COLO829 (cell line): ENCODE data around the gene MINDY3.
"Not testable (repeated sequence)": the region's sequence is repeated elsewhere in the genome, so short reads cannot be mapped to it uniquely, and the experiment has no call there.

ENCODE experiments used
- DNase-seq: peaks from one replicate; pipeline ENCODE4 v3.0.0; 2012; ENCODE audit warnings: low spot score

Gene MINDY3

DNA sequence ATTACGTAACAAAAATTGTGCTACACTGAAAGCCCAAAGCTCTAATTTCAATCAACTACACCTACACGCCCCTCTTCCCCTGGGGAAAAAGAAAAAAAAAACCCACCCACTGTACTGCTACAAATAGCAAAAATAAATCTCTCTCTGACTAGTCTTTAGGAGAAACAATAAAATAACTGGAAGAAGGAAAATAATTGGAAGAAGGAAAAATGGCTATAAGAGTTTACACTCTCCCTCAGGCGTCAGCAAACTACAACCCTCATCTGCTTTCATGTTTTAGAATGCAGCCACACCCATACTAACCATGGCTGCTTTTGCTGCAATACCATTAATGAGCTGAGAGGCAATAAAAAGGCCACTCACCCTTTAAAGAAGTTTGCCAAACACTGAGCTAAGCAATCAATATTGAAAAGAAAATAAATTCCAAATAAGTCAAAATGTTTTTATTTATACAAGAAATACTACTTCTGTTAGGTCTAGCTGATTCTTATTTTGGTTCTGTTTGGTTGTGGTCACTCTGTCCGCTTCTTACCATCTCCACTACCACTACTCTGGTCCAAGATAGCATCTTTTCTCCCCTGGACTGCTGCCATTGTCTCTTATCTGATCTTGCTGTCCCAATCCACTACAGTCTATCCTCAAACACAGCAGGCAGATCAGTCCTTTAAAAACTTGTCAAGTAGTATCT, 3.8 kb downstream of the MINDY3 start:
- DNase-seq = no peak

DNA sequence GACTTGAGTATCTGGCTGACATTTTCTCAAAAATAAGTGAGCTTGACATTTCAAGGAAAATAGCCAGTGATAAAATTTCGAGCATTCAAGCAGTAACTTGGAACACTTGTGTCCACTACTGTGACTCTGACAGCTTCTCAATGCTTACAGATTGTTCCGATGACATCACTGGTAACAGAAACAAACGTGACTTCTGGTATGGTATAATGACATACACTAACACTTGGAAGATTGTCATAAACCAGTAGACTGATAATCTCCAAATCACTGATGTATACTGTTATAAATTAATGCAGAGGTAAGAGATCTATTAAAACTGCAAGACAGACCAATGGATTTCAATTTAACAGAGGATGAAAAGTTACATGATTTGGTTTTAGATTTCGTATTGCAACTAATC, 6.5 kb downstream of the MINDY3 start:
- DNase-seq = no peak

DNA sequence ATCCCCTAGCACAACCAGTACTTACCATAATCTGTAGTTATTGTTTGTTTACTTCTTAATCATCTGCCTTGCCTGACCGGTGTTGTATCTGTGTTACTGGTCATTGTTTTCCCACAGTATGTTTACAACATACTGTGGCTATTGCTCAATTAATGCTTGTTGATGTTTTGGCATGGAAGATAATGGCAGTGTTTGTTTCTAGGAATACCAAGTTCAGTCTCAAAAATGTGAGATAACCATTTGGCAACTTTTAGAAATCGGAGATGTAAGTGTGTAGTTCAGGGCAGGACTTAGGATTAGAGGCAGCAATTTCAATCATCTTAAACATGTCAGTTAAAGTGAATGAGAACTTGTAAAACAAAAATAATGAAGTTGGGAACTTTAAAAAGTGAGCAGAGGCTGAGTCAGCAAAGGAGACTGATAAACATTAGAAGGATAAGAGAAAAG, 8.2 kb downstream of the MINDY3 start:
- no peak for DNase-seq

DNA sequence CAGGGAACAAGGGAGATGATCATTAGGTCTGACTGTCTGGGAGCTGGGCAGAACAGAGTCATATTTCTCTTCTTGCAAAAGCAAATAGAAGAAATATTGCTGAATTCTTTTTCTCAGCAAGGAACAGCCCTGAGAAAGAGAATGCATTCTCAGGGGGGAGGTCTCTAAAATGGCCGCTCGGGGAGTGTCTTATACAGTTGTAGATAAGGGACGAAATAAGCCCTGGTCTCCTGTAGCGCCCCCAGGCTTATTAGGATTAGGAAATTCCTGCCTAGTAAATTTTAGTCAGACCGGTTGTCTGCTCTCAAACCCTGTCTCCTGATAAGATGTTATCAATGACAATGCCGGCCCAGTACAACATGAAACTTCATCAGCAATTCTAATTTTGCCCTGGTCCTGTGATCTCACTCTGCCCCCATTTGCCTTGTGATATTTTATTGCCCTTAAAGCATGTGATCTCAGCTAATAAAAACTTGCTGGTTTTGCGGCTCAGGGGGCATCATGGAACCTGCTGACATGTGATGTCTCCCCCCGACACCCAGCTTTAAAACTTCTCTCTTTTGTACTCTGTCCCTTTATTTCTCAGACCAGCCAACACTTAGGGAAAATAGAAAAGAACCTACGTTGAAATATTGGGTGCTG, 9.8 kb downstream of the MINDY3 start:
- DNase-seq = not testable (repeated sequence)

DNA sequence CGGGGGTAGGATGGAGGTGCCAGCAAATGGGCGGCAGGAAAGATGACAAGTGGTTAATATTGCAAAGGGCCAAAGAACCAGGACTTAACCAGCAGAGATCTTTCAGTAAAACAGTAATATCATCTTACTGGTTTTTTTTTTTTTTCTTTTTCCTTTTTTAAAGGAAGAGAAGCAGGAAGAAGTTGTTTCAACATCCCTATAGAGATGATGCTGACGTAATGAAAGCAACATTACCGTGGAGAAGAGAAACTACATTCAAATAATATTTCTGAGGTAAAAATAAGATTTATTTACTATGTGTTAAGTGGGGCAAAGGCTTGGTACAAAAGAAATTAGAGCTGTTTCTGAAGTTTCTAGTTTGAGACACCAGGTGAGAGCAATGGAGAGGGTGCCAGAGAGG, 11.0 kb downstream of the MINDY3 start:
- no peak for DNase-seq

DNA sequence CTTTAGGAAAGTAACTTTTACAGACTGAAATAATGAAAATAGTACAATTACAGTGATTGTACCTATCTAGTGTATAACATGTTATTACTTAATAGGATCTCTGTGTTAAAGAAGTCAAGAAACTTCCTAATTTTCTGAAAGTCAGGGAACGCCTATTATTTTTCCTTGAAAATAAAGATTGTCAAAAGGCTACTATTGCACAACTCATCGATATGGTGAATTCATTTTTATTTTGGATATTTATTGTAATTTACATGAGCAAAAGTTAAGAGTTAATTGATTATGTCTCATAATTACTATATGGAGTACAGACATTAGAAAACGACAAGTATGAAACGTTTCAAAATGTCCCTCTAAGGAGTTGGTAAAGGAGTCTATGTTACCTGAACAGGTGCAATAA, 12.8 kb downstream of the MINDY3 start:
- DNase-seq = no peak

DNA sequence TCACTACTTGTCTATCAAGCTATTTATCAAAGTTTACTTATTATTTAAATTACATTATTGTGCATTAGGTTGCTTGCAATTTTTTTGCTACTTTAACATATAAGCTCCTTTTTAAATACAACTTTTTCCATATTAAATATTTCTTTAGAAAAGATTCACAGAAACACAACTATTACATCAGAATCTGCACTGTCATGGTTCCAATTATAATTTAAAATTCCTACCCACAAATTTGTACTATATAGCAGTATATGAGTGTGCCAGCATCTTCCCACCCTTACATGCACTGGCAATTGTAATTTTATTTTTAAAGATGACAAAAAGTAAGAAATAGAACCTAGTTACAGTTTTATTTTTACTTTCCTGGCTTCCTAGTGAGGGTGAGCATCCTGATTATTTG, 15.8 kb downstream of the MINDY3 start:
- no peak for DNase-seq

DNA sequence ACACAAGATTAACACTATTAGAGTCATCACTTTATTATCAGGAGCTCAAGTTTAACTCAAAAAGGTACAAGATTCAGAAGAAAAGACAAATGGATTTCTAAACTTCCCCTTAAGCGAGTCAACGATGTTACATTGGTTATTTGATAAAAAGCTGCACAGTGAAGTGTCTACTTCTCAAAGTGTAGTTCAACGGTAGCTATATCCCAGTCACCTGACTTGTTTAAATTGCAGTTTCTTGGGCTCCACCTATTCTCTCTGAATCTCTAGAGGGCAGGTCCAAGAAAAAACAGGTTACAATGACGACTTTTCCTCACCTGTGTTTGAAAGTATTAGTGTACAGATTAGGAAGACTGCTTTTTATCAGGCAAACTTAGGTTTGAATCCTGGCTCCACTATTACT, 16.6 kb downstream of the MINDY3 start:
- no peak for DNase-seq

DNA sequence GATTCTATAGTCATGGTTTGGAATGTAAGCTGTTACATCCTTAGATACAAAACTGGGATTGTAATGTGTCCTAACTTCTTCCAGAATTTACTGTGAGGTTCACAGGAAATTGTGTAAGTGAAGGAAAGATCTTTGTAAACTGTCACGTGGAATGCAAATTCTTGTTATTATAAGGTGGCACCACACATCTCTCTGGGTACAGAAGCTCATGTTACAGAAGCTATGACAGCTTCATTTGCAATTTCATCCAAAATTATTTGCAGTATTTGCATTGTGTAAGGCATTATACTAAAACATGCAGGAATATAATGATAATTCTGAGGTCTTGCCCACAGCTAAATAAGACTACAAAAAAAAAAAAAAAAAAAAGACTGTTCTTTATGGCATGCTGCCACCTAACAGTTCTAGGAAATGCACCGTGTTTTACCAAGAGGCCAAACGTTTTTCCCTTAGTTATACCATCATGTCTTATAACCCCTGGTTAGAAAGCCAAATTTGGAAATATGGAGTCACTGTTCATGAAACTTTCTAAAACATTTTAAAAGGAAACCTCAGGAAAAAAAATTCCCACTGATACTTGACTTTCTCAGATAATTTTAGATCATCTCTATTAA, 17.6 kb downstream of the MINDY3 start:
- no peak for DNase-seq

DNA sequence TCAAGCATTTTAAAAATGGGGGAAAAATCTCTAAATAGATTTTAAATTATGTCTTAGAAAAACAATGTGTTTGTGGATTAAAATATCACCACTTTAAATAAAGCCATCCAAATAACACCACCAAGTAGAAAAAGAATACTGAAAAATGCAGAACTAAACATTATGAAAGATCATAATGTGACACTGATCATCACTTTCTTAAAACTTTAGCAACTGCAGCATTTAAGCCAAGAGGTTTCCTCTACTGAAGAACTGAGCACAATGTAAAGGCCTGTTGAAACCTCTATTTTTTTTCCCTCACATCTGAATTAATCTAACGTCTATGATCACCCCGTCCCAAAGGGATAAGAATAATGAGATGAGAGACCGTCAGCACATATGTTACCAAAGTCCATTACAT, 18.6 kb downstream of the MINDY3 start:
- no peak for DNase-seq

DNA sequence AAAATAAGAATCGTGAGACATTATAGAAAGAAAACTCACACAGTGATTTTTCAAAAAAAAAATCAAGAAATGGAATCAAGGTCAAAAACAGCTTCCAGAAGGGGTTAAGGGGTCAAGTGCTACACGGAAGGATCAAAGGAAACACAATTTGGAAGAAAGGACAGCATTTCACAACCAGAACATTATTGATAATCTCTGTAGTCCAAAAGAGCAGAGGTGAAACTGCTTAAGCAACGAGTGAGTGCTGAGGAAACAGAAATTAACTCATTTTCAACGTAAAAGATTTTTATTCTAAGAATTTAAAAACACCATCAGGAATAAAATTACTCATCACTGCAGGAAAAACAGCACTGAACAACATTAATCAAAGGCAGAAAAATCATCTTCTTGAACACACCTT, 23.5 kb downstream of the MINDY3 start:
- no peak for DNase-seq

DNA sequence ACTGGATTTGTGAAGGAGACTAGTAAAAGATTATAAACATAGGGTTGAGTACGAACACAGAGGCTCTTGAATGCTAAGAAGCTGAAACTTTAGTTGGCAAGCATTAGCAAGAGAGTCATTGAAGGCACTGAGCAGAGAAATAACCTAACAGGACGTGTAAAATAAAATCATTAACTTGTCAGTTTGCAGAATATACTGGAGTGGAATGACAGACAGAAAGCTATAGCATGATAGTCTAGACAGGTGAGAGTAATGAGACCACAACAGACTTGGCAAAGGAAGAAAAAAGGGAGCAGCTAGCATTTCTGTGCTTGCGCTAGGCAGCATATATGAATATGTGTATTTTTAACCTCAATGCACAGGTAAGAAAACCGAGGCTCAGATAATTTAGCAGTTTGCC, 30.8 kb downstream of the MINDY3 start:
- DNase-seq = no peak

DNA sequence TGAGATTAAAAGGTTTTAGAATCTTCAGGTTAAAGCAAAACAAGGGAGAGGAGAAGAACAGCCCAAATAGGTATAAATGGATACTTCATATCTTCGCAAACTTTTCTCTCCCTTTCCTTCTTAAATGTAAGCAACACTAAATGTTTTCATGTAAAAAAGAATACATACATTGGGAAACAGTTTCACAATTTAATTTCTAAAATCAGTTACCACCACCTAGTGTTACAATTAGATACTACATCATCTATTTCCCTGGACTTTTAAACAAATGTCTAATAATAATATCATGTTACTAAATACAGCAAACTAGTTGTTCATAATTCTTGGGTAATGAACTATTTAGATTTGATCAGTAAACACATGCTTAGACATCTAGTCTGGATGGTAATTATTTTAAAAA, 35.8 kb downstream of the MINDY3 start:
- DNase-seq = no peak

DNA sequence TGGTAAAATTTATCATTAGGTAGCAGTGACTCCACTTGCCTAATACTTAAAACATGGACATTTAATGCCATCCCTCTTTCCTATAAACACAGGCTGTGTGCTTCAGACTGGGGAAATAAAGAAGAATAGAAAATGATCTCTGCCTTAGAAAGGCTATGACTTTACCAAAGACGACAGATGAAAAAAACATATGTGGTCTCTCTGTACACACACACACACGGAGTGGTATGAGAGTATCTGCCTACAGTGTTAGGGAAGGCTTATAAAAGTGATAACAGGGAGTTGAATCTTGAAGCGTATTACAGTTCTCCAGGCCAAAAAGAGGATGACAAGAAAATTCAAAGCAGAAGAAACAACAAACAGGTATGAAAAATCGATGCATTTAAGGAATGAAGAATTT, 38.2 kb downstream of the MINDY3 start:
- DNase-seq = no peak

DNA sequence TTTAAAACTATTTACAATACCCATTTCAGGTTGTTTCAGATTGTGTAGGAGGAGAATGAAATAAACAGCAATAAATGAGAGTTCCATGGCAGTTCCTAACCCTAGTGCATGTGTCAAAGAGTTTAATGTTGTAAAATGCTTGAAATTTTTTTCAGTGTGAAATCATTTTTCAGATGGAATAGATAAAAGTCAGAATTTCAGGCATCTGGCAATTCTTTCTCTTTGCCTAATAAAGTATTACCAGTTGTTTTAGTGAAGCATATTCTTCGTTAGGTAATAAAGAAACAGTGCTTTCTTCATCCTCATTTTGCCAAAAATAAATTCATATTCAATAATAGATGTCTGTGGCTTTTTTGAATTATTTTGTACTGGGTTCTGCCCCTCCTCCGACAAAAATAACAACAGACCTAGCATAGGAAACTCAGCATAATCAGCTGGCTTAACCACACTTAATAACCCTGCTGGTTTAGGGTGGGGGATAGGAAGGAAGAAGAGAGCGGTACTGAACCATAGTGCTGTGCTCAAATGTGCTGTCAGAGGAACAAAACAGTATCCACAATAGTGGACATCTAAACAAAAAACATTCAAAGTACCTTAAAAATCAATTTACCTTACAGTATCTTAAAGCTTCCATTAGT, 39.1 kb downstream of the MINDY3 start:
- DNase-seq = no peak

DNA sequence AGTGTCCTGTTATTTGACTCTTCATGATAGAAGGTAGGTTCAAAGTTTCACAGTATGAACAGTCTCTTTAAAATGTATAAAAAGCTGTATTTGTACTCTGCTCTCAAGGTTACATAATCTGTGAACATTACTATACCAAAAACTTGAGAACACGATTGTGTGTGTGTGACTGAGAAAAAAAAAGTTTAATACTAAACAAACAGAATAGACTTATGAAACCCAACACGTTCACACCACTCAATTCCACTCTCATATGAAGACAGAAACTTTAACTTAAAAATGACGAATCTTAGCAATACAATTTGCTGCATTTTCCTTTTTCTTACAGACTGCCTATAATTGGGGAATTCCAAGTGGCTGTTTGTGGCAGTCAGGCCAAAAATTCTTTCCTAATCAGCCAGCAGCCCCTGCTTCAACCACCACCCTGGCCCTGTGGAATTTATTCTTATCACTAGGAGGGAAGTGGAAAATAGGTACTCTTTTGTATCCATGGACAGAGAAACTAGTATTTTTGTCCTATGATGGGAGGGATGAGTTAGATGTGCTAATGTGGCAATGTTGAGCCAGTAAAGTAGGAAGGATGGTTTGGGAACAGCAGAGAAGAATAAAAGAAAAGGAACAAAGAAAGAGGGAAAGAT, 42.8 kb downstream of the MINDY3 start:
- no peak for DNase-seq

DNA sequence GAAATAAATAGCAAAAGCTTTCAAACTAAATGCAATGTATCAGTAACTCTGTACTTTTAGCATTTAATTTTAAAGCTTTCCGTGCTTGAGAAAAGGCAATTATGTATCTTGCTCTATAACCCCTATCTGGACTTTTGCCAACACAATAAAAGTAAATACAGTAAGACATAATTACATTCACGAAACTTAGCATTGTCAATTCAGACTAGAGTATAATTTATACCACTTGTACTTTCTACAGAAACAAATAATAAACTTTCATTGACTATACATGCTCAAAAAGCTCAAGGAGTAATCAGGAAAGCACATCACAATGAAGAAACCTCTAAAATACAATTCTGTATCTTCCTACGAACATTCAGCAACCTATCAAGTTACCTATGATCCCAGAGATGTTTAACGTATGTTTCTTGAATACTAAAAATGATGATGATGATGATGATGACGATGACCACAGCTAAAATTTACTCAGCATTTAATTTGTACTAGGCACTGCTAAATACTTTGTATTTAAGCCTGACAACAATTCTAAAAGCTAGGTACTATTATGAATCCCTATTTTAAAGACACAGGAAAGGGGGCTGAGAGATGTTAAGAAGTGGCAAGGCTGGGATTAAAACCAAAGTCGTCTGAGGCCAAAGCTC, 44.9 kb downstream of the MINDY3 start:
- DNase-seq = no peak

DNA sequence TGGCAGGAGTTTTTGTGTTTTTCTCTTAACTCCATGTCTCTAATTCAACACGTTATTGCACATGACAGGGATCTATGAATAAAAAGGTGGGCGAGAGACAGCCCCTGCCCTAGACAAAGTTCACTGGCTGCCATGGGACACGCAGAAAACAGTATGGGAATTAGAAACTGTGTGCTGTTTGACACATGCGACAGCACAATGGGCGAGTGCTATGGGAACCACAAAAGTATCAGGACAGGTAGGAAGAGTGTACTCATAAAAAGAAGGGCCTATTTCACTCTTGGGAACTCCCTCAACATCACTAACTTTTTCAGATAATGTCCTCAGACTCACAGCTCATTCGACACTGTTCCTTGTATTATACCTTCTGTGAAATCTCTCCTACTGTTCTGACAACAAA, 45.7 kb downstream of the MINDY3 start:
- no peak for DNase-seq

DNA sequence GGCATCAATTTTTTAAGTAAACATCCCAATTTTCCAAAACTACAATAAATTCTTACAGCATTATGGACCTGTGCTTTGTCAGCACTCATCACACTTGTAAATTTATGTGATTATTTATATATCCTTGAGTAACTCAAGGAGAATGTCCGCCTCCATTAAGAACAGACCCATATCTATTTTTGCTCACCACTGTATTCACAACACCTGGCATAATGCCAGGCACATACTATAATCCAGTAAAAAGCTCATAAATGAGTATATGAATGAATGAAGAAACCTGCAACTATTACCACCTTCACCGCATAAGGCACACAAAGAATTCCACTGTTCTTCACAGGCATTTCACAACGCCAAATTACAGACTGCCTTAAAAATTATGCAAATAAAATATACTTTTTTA, 46.9 kb downstream of the MINDY3 start:
- DNase-seq = peak; percentile 17

DNA sequence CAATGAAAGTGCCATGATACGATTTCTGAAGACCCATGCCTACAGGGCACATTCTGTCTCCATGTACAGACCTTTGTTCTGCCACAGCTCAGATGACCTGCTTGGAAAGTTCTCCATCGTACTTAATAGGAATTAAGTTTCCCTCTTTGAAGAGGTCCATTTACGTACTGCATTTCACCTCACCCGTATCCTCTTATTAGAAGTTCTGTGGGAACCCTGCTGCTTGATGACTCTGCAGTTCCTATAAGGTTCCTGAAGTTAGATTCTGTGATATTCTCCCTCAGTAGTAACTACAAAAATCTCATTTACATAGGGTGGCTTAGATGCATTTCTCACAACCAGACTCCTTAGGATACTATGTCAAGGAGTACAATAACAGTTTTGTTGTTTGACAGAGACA, 50.9 kb downstream of the MINDY3 start:
- peak; percentile 80 for DNase-seq

DNA sequence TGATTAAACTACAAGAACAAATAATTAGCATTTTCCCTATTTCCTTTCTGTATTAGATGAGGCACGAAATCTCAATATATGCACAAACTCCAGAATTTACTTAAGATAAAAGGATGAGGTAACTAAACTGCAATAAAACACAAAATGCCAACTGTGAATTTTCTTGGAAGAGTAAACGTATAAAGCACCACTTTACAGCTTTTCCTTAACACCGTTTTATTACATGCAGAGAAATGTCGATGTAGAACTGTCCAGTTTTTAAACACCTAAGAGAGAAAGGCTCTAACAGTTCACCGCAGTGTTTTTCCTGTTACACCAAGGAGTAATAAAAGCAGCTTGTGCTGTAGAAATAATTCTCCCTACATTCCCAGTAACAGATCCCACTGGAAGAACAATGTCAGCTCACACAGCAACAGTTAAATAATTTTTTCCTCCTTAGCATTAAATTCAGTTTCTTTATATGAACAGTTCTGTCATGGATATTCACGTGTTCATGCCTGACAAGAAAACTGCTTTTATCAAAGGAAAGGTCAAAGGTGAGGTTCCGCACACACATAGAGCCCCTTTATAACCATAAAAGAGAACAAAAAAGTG, 52.0 kb downstream of the MINDY3 start:
- DNase-seq = peak; percentile 61
